ENCODE results near the gene AJM1. TPM values are rescaled to one million over a fixed set of nuclear protein-coding genes. Genes with fewer than 3 reads are reported as not detected.
"Not testable (repeated sequence)": the region's sequence is repeated elsewhere in the genome, so short reads cannot be mapped to it uniquely, and the experiment has no call there.

Gene AJM1
- 1 to 10 TPM; 1.4 to 2.9 (median 1.6) TPM for total RNA-seq

GRCh38 chr9:136842380-136842948, at the start of gene AJM1:
TSS of gene AJM1 (plus strand) at chr9:136842478. CDS start at chr9:136844415, 1,937 bp downstream.
- peak within 1 kb of the TSS; percentile 13 for H3K4me3 ChIP-seq (ENCODE audit: low read depth, poor library complexity, severe bottlenecking)
- peak in 1 of 3 donors; percentile 11 for TF ChIP-seq CTCF (IDR thresholded peaks at IDR 0.05)
- intact Hi-C loops (cut with DNase I; ENCODE audit: low total_unique reads) = not testable (repeated sequence)
- WGBS, 2 donors = 0 to 5% methylated on average over 7 to 25 of the region's 27 CpGs
- DNase-seq (ENCODE audit: low spot score in 2 of 2) = peak in 1 of 2 donors; percentile 95

DNA sequence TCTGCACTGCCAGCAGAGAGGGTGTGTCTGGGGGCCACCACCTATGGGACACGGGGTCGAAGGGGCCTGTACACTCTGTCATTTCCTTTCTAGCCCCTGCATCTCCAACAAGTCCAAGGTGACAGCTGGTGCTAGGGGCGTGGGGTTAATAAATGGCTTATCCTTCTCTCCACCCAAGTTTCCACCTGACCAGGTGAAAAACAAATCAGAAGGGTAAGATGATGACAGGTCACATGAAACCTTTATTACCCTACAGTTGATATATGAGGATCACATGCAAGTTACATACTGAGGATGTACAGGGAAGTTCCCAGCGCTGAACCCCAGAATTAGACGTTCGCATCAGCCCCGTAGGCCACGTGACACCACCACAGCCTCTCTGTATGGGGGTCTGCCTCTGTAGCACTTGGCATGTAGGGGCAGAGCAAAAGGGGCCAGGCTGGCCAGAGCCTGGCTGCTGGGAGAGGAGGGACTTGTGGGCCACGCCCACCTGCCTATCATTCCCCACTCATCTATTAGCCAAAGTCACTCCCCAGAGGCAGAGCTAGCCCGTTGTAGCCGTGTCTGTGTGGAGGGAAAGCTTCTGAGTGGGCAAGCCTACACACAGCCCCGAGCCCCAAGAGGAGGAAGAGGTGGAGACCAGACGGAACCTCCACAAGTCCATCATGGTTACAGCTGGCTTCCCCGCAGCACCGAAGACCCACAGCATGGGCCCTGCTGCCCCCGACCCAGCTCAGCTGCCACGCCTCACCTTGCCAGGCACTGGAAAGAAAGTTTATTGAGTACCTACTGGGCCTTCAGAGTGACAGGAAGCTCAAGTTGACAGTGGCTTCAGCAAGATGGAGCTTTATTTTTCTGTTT, 49.0 kb upstream of the AJM1 start:
- 75 to 82% methylated on average over 17 of the region's 17 CpGs for WGBS, 2 donors
- H3K4me3 ChIP-seq (ENCODE audit: low read depth, poor library complexity, severe bottlenecking) = no peak overlapping the region
- TF ChIP-seq CTCF (IDR thresholded peaks at IDR 0.05) = no peak
- no peak for TF ChIP-seq POLR2A (IDR thresholded peaks at IDR 0.05)
- no peak for DNase-seq (ENCODE audit: low spot score in 2 of 2)
- intact Hi-C loops (cut with DNase I; ENCODE audit: low total_unique reads) = no loop called here

DNA sequence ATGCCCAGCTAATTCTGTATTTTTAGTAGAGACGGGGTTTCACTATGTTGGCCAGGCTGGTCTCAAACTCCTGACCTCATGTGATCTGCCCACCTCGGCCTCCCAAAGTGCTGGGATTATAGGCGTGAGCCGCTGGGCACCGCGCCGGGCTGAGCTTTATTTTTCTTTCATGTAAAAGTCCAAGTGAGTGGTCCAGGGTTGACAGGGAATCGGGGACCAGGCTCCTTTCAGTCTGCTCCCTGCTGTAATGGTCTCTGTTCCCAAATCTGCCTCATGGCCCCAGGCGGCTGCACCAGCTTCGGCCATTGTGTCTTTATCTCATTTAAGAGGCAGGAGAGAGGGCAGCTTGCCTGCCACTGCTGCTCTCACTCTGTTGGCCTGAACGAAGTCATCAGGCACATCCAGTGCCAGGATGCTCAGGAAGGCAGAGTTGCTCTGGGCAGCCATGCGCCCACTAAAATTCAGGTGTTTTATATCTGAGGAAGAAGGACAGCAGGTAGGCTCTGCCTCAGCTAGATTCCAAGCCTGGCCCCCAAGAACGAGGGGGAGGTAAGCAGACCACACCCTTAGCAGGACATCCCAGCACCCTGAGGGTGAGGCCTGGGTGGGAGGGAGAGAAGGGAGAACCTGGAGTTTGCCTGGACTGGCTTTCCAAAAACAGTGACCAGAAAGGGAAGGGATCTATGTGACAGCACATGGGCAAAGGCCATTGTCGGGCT, 47.8 kb upstream of the AJM1 start:
- WGBS, 2 donors = 90 to 95% methylated on average over 14 of the region's 14 CpGs

GRCh38 chr9:136795000-136795348, 47.3 kb upstream of the AJM1 start:
- intact Hi-C loops (cut with DNase I; ENCODE audit: low total_unique reads) = no loop called here
- TF ChIP-seq CTCF (IDR thresholded peaks at IDR 0.05) (no peak), POLR2A (IDR thresholded peaks at IDR 0.05) (no peak)
- WGBS, 2 donors = 73 to 80% methylated on average over 6 of the region's 6 CpGs
- DNase-seq (ENCODE audit: low spot score in 2 of 2) = no peak
- H3K4me3 ChIP-seq (ENCODE audit: low read depth, poor library complexity, severe bottlenecking) = no peak overlapping the region

More for the DNA sequence above, 47.8 kb upstream of the AJM1 start:
- intact Hi-C loops (cut with DNase I; ENCODE audit: low total_unique reads) = no loop called here
- TF ChIP-seq CTCF (IDR thresholded peaks at IDR 0.05) = no peak
- no peak for TF ChIP-seq POLR2A (IDR thresholded peaks at IDR 0.05)
- no peak for DNase-seq (ENCODE audit: low spot score in 2 of 2)
- H3K4me3 ChIP-seq (ENCODE audit: low read depth, poor library complexity, severe bottlenecking) = no peak overlapping the region

- DNase-seq (ENCODE audit: low spot score in 2 of 2) = no peak
- intact Hi-C loops (cut with DNase I; ENCODE audit: low total_unique reads) = no loop called here
- H3K4me3 ChIP-seq (ENCODE audit: low read depth, poor library complexity, severe bottlenecking) = no peak within 1 kb of the TSS
- no peak for TF ChIP-seq POLR2A (IDR thresholded peaks at IDR 0.05)
- TF ChIP-seq CTCF (IDR thresholded peaks at IDR 0.05) = no peak
- 41 to 49% methylated on average over 5 of the region's 5 CpGs for WGBS, 2 donors
Observed at GRCh38 chr9:136796238-136796774, 46.0 kb upstream of the AJM1 start, which contains the start of gene CCDC183. TSS of gene CCDC183 (plus strand) at chr9:136796338. CDS start at chr9:136796398, 60 bp downstream.

- 10% methylated on average over 10 of the region's 10 CpGs for WGBS, 2 donors
- H3K4me3 ChIP-seq (ENCODE audit: low read depth, poor library complexity, severe bottlenecking); intact Hi-C loops (cut with DNase I; ENCODE audit: low total_unique reads); DNase-seq (ENCODE audit: low spot score in 2 of 2): not testable (repeated sequence)
Observed at GRCh38 chr9:136796775-136797347, 45.4 kb upstream of the AJM1 start.
